ENCODE data around the gene OR1F1. TPM values are rescaled to one million over a fixed set of nuclear protein-coding genes. Genes with fewer than 3 reads are reported as not detected.

OR1F1 gene
- polyA plus RNA-seq, 1 of the 3 experiments (the other 2 are of a cell fraction), result 0.71 TPM

GRCh38 chr16:3157229-3158025, 30.6 kb upstream of the OR1F1 start (continued):
- TF ChIP-seq REST (IDR thresholded peaks at IDR 0.05; ENCODE audit: low read depth, low read length), result peak; percentile 53
- peak; percentile 12; the same call in 1 of the 2 replicates for TF ChIP-seq TCF12 (IDR thresholded peaks at IDR 0.05)
- TF ChIP-seq EP300 (IDR thresholded peaks at IDR 0.05; ENCODE audit: borderline replicate concordance in 1 of 2, low read depth in 1 of 2, low read length in 1 of 2), result no peak; a peak in 1 of 4 replicates
- no peak for TF ChIP-seq ELF1 (IDR thresholded peaks at IDR 0.05)
- peak; percentile 44; the same call in 1 of the 2 replicates for TF ChIP-seq YY1 (IDR thresholded peaks at IDR 0.05; ENCODE audit: low read depth)
- TF ChIP-seq POLR2AphosphoS5 (IDR thresholded peaks at IDR 0.05; ENCODE audit: low read depth, low read length), result no peak; the same call in 1 of the 2 replicates
- TF ChIP-seq NRF1 (IDR thresholded peaks at IDR 0.05; ENCODE audit: low read depth, low read length), result no peak
- peak; percentile 88; the same call in 1 of the 2 replicates for TF ChIP-seq TEAD4 (IDR thresholded peaks at IDR 0.05; ENCODE audit: borderline replicate concordance, insufficient read depth)
- no peak for TF ChIP-seq MEF2A (IDR thresholded peaks at IDR 0.05; ENCODE audit: borderline replicate concordance, low read depth)
- peak; percentile 63; the same call in 1 of the 2 replicates for TF ChIP-seq FOSL2 (IDR thresholded peaks at IDR 0.05; ENCODE audit: borderline replicate concordance, low read depth)

- peak overlapping the region in 1 of 2 experiments; percentile 48; a peak in 1 of 4 replicates for H3K27ac ChIP-seq (ENCODE audit: low read depth in 2 of 2, low read length in 1 of 2)
- no peaks in the 10 kb centered on the region for H3K79me2 ChIP-seq (ENCODE audit: insufficient read depth)
- H3K36me3 ChIP-seq (replicated peaks in 1 of 2; ENCODE audit: control insufficient read depth in 1 of 2, insufficient read depth in 2 of 2, low read length in 1 of 2), result no peaks in the 10 kb centered on the region
- CTCF ChIA-PET, result interaction anchor here (0.8 to 2.1 kb wide), 11 partner anchors 9 to 127 kb away, joined by 3 to 9 read pairs (median 4); partner anchors contain the start of gene ZNF213
- H3K4me2 ChIP-seq, result peak overlapping the region; percentile 79
- H3K9ac ChIP-seq, result peak overlapping the region; percentile 67
- H3F3A ChIP-seq (replicated peaks; ENCODE audit: insufficient read depth), result peaks cover 41% of the 10 kb centered on the region
- H2AFZ ChIP-seq (ENCODE audit: low read depth), result peak overlapping the region; percentile 89
- peaks cover 0 to 7% of the 10 kb centered on the region in 2 experiments; a peak in 1 of 4 replicates for H3K4me1 ChIP-seq (ENCODE audit: control insufficient read depth in 1 of 2, insufficient read depth in 2 of 2, low read depth in 1 of 2, low read length in 1 of 2)
- 0% methylated on average over 8 of the region's 27 CpGs for WGBS (ENCODE audit: low lambda C conversion rate)
- POLR2A ChIA-PET, result interaction anchor here (1.0 kb wide), 1 partner anchor 23 kb away, joined by 4 read pairs; the partner anchor contains the start of gene ZNF213
- no peaks in the 10 kb centered on the region for H3K27me3 ChIP-seq (ENCODE audit: insufficient read depth)
- H3K4me3 ChIP-seq (ENCODE audit: low read depth in 2 of 2, low read length in 1 of 2), result peak overlapping the region; percentile 73 to 76
- peak; percentile 73 for DNase-seq
- no peaks in the 10 kb centered on the region for H3K9me3 ChIP-seq
- no peaks in the 10 kb centered on the region; the same call in 1 of the 2 replicates for H4K20me1 ChIP-seq (ENCODE audit: insufficient read depth)
- TF ChIP-seq JUND (IDR thresholded peaks at IDR 0.05) (no peak), EP300 (IDR thresholded peaks at IDR 0.05; ENCODE audit: borderline replicate concordance in 1 of 2, low read depth in 1 of 2, low read length in 1 of 2) (no peak), SIN3A (IDR thresholded peaks at IDR 0.05; ENCODE audit: borderline replicate concordance, low read depth, low read length) (no peak), GABPA (IDR thresholded peaks at IDR 0.05; ENCODE audit: low read depth) (no peak), IRF3 (IDR thresholded peaks at IDR 0.05; ENCODE audit: low read depth, low read length) (no peak), POLR2AphosphoS5 (IDR thresholded peaks at IDR 0.05; ENCODE audit: low read depth, low read length) (no peak), PBX3 (IDR thresholded peaks at IDR 0.05) (no peak), MAX (IDR thresholded peaks at IDR 0.05; ENCODE audit: low read depth) (no peak), RFX5 (IDR thresholded peaks at IDR 0.05; ENCODE audit: low read length) (no peak), YY1 (IDR thresholded peaks at IDR 0.05; ENCODE audit: low read depth) (no peak), USF2 (IDR thresholded peaks at IDR 0.05; ENCODE audit: borderline replicate concordance, low read depth, low read length) (no peak), TEAD4 (IDR thresholded peaks at IDR 0.05; ENCODE audit: borderline replicate concordance, insufficient read depth) (no peak), TAF1 (IDR thresholded peaks at IDR 0.05; ENCODE audit: borderline replicate concordance, low read depth, low read length) (no peak), SMC3 (IDR thresholded peaks at IDR 0.05; ENCODE audit: low read depth, low read length) (no peak), FOSL2 (IDR thresholded peaks at IDR 0.05; ENCODE audit: borderline replicate concordance, low read depth) (no peak), FOXM1 (IDR thresholded peaks at IDR 0.05; ENCODE audit: low read depth) (no peak), RAD21 (IDR thresholded peaks at IDR 0.05; ENCODE audit: low read length) (no peak), MXI1 (IDR thresholded peaks at IDR 0.05; ENCODE audit: low read depth, low read length) (no peak)
- no peaks in the 10 kb centered on the region for H3K9me2 ChIP-seq
Measured at GRCh38 chr16:3158026-3158509, 29.9 kb upstream of the OR1F1 start.
